Activated naive CD4-positive, alpha-beta T cell treated with Interleukin-2 at 50 U/mL for 16 hours (primary cell): Measurements from ENCODE around the gene KRT80.
A peak's percentile ranks its signal among the peaks of the same experiment; 100 is the strongest.

Experiments used
- DNase-seq: peaks from one replicate; pipeline ENCODE4 v3.0.0-alpha.2; 2020

KRT80 gene

GRCh38 chr12:52178443-52178842, 13.4 kb downstream of the KRT80 start:
- no peak for DNase-seq

GRCh38 chr12:52175371-52176350, 16.2 kb downstream of the KRT80 start:
- no peak for DNase-seq

- DNase-seq, result no peak
These were observed 18.3 kb downstream of the KRT80 start for GRCh38 chr12:52173526-52173925.

- no peak for DNase-seq
These were observed 18.9 kb downstream of the KRT80 start for GRCh38 chr12:52172956-52173355.

- DNase-seq, result no peak
These were observed 19.8 kb downstream of the KRT80 start for GRCh38 chr12:52171950-52172512.

GRCh38 chr12:52170827-52171226, 21.0 kb downstream of the KRT80 start:
- DNase-seq, result no peak

- DNase-seq, result no peak
These were observed 21.9 kb downstream of the KRT80 start for GRCh38 chr12:52169886-52170285.

GRCh38 chr12:52168019-52168717, 23.6 kb downstream of the KRT80 start:
- no peak for DNase-seq

GRCh38 chr12:52167526-52167925, 24.3 kb downstream of the KRT80 start:
- DNase-seq, result no peak

- DNase-seq, result no peak
These were observed 25.1 kb downstream of the KRT80 start for GRCh38 chr12:52166672-52167071.

GRCh38 chr12:52165096-52165855, 26.5 kb downstream of the KRT80 start:
- no peak for DNase-seq

GRCh38 chr12:52164624-52165023, 27.2 kb downstream of the KRT80 start:
- DNase-seq, result no peak

GRCh38 chr12:52162981-52163380, 28.8 kb downstream of the KRT80 start:
- no peak for DNase-seq

- no peak for DNase-seq
These were observed 31.6 kb downstream of the KRT80 start for GRCh38 chr12:52160200-52160599.

GRCh38 chr12:52157566-52158150, 34.2 kb downstream of the KRT80 start:
- DNase-seq, result no peak

GRCh38 chr12:52156757-52157565, 34.9 kb downstream of the KRT80 start:
- DNase-seq, result peak; percentile 79

- DNase-seq, result no peak
These were observed 35.5 kb downstream of the KRT80 start for GRCh38 chr12:52156311-52156710.

GRCh38 chr12:52155048-52155868, 36.6 kb downstream of the KRT80 start:
- peak; percentile 22 for DNase-seq

- DNase-seq, result no peak
These were observed 38.9 kb downstream of the KRT80 start for GRCh38 chr12:52152905-52153317.
